ENCODE data around the gene RMC1. TPM values are rescaled to one million over a fixed set of nuclear protein-coding genes. Genes with fewer than 3 reads are reported as not detected.
"Not testable (repeated sequence)": the region's sequence is repeated elsewhere in the genome, so short reads cannot be mapped to it uniquely, and the experiment has no call there.

The RMC1 gene
- total RNA-seq, result 18.1 TPM
- long read RNA-seq, transcript RMC1-201 (20 exons, 2,162 nt), result major isoform, 12 of 28 reads
- long read RNA-seq, partial matches to known transcripts, result 4 of 28 reads
- long read RNA-seq, other reads (novel, unspliced or antisense), result 10 of 28 reads

DNA sequence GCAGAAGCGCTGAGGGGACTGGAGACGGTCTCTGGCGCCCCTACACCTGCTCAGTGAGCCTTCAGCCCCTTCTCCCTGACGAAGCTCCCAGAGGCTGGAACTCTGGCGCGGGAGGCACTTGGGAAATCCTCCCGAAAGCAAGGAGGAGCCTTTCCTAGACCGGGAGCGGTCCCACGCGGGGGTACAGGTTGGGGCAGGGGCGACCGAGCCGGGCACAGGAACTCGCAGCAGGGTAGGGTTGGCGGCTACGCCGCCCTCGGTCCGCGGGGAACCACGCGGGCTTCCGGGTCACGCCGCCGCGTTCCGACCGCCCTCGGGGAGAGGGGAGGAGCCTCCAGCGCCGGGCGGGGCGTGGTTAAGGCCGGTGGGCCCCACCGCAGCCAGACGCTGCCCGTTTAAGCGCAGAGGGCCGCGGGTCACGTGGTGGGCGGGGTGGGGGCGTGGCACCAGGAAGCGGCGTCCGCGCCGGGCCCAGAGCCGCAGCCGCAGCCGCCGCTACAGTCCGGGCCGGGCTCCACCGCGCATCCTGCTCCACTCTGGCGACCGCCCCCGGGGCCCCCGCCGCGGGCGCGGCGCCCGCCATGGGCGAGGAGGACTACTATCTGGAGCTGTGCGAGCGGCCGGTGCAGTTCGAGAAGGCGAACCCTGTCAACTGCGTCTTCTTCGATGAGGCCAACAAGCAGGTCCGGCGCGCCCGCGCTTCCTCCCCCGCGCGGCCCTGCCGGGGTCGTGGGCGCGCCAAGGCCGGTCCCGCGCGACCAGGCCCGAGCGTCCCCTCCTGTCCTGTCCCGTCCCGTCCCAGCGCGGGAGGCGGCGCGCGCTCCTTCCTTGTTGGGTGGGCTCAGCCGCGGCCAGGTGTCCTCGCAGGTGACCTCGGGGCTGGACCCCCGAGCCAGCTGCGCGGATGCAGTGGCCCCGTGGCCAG is at the start of gene RMC1:
RMC1 (plus strand) TSS at position 474 of the 925 bp plus-strand sequence; CDS start at position 582, 108 bp downstream.
- intact Hi-C loops (cut with DNase I), result loop anchor here (1.0 to 2.0 kb wide), 2 partner anchors 50 to 83 kb away; partner anchors contain the start of genes NPC1 and RIOK3
- DNase-seq (ENCODE audit: low spot score), result peak; percentile 99

DNA sequence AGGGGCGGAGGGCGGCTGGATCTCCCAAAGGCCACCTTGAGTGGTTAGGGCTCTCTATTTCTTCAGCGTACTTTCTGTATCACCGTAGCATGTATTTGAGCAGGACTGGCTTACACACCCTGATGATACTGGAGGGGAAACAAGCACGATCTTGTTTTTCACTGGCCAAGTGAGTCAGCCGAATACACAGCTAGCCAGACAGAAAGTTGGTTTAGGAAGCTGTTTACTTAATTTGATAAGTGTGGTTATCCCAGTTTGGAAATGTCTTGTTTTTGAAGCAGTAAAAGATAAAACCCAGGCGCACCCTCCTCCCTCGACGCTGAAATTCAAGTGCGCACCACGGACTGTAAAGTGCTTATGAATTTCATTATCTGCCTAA is 49.6 kb upstream of the RMC1 start:
- DNase-seq (ENCODE audit: low spot score), result no peak
- intact Hi-C loops (cut with DNase I), result loop anchor here (2.0 kb wide), 1 partner anchor 49 kb away; the partner anchor contains the start of gene RMC1

DNA sequence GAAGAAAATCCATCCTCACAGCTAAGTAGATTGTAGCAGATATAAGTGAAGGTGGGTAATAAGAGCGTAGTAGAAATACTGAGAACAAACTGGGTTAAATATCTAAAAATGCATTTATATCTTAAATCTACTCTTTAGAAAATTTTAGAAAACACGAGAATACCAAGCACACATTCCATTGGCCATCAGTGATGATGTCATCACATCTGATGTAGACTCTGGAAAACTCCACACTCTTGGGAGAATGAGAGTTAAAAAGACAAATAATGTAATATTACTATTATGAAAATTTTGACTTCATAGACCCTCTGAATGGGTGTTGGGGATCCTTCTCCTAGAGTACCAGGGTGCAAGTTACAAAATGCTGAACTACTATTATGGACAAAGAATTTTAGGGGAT is 46.5 kb upstream of the RMC1 start:
- no peak for DNase-seq (ENCODE audit: low spot score)
- intact Hi-C loops (cut with DNase I), result no loop called here

DNA sequence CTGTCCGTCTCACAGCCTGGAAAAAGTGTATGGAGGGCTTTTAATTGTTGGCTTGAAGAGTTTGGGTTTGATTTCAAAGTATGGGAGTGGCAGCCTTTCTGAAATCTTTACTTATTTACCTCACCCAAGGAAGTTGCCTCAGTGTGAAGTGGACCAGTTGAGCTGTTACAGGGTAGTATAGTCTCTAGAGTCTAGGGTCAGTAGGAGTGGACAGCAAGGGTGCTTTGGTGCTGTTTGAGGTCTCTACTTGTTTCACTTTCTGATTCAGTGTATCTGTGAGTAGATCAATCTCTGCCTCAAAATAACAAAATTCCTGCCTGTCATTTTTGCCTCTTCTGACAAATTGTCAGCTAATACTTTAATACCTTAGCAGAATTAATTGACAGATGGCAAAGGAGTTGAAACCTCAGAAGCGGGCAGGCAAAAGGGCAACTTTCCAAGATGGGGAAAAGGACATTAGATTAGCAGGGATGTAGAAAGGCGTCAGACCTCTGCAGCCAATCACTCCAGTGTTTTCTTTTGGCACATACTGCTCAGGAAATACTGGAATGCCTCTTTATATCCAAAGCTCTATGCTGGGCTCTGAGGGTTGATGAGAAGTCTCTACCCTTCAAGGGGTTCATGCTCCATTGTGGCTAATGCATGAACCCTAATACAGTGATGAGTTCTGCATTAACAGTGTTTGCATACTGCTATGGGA is 44.3 kb upstream of the RMC1 start:
- intact Hi-C loops (cut with DNase I), result no loop called here
- DNase-seq (ENCODE audit: low spot score), result no peak

DNA sequence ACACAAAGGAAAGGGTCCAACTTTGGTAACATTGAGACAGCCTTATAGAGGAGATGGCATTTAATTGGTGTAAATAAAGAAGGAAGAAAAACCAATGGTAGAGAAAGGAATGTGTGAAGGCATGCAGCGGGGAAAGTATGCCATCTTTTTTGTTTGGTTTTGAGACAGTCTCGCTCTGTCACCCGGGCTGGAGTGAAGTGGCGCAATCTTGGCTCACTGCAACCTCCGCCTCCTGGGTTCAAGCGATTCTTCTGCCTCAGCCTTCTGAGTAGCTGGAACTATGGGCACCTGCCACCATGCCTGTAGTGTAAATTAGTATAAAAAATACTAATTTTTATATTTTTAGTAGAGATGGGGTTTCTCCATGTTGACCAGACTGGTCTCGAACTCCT is 43.8 kb upstream of the RMC1 start:
- intact Hi-C loops (cut with DNase I), result no loop called here

DNA sequence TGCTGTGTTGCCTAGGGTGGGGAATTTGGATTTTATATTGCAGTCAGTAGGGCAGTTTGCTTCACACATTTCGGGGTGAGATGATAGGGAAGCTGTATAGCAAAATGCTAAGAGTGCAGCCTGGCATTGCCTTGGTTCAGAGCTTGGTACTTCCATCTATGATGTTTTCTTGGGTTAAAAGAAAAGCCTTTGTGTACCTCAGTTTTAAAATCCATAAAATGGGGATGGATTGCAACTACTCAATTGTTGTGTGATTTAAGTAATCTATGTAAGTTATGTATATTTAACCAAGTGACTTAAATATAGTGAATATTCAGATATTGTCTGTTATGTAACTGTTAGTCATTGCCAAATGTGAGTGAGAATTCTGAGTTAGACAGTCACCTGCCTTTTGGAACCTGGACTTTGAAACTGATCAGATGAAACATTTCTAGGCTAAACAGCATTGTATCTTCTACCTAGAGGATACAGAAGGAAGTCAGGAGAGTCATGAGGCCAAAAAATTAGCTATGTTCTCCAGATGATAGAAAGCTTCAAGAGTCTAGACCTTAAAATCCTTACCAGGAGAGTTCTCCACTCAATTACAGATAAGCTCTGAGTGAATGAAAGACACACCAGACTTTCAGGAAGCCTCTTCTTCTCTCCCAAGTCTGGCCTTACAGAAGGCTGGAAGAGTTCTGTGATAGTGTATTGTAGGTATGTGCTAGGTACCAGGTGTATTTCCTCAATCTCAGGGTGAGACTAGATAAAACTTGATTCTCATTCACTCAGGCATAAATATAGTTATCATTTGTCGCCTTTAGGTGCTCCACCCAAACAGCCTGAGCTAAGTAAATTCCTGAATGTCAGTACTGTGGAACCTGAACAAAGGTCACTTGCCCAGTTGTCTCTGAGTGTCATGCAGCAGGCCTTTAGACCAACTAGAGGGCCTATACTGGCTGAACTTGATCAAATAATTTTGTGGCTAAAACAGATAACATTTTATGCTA is 42.7 kb upstream of the RMC1 start:
- DNase-seq (ENCODE audit: low spot score), result no peak
- intact Hi-C loops (cut with DNase I), result no loop called here

More for the DNA sequence above, 43.8 kb upstream of the RMC1 start:
- DNase-seq (ENCODE audit: low spot score), result no peak

DNA sequence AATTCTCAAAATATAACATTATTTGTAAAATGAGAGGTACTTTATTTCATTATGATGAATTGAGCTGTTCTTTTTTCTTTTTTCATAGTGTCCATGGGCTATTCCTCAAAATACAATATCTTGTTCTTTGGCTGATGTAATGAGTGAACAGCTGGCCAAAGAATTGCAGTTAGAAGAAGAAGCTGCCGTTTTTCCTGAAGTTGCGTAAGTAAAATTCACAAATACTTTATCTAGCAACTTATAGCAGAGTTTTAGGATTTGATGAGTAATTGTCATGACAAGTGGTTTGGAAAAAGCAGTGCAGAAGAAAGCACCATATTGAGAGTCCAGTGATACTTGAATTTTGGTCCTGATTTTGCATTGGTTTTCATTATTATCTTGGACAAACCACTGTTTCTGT is 40.4 kb upstream of the RMC1 start:
- intact Hi-C loops (cut with DNase I), result no loop called here
- no peak for DNase-seq (ENCODE audit: low spot score)

DNA sequence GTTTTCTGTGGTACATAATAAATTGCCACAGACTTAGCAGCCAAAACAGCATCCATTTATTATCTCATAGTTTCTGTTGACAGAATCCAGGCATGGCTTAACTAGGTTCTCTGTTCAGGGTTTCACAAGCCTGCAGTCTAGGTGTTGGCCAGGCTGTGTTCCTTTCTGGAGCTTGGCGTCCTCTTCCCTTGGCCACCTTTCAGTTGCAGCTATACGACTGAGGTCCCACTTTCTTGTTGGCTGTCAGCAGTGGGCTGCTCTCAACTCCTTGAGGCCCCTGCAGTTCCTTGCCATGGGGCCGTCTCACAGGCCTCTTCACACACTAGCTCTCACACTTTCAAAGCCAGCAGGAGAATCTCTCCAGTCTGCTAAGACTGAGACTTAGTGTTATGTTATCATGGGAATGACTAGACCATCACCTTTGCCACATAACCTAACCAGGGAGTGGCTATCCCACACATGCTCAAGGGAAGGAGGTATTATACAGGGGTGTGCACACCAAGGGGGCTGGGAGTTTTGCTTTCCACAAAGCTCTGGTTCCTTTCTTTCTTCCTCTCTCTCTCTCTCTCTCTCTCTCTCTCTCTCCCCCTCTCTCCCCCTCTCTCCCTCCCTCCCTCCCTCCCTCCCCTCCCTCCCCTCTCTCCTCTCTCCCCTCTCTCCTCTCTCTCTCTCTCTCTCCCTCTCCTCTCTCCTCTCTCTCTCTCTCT is 34.4 kb upstream of the RMC1 start:
- DNase-seq (ENCODE audit: low spot score), result no peak
- intact Hi-C loops (cut with DNase I), result no loop called here

DNA sequence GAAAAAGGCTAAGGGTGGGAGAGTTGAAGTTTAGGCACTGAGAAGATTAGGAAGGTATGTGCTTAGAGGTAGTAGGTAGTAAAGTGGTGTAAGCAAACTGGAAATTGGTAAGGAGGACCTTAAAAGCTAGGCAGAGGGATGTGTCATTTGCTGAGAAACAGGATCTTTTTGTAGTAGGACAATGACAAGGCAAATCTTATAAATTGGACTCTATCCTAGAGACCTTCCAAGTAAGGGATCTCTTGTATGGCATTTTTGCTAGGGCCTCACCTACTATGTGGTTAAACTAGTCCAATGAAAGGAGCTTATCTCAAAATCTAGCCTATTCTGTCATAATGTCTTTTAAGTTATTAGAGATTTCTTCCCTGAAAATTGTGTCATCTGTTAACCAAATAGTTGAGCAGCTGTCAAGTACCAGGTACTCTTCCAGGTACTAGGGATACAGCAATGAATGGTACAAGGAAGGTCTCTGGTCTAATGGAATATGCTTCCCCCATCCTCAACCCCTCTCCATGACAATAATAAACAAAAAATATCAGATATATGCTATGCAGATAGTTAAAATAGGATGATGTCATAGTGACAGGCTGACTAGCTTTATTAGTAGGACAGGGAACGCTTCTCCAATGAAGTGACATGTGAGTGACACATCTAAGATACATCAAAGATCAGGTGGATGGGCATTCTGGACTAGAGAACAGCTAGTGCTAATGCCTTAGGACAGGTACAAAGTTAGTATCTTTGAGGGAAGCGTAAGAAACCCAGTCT is 32.5 kb upstream of the RMC1 start:
- intact Hi-C loops (cut with DNase I), result no loop called here
- DNase-seq (ENCODE audit: low spot score), result no peak

DNA sequence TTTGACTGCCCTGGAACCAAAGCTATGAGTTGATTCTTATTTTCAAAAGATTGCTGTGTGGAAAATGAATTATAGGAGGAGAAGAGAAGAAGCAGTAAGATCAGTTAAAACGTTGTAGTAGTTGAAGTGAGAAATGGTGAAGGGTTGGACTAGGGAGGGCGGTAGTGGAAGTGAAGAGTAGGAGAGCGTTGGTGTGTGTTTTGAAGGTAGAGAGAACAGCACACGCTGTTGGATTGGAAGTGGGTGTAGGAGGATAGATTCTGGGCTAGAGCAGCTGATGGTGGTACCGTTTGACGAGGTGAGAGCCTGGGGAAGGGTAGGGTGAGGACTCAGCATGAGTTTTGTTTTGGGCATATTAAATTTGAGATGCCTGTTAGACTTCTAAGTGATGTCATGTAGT is 31.8 kb upstream of the RMC1 start:
- no peak for DNase-seq (ENCODE audit: low spot score)
- intact Hi-C loops (cut with DNase I), result no loop called here

DNA sequence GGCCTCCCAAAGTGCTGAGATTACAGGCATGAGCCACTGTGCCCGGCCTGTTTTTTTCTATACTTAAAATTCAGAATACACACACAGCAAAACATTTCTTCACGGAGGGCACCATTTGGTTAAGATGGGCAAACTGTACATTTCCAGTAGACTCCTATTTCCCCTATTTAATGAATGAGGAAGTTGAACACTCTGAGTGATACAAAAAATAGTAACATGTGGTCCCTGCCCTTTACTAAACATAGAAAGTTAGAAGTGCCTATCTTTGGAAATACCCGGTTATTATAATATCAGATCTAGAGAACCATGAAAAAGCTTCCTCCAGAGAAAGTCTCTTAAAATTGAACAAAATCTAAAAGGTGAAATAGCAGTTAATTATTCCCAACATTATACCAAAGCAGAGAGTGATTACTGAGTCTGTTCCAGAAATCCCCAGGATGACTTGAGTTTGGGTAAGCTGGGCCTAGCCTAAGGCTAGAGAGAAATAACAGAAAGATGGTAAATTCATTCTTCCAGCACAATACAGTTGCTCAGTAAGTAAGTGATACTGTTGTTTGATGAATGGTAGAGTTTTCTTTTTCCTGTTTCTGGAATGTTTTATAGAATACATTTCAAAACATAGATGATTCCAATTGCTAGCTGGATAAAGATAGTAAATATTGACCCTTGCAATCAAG is 23.3 kb upstream of the RMC1 start:
- intact Hi-C loops (cut with DNase I), result no loop called here
- no peak for DNase-seq (ENCODE audit: low spot score)

DNA sequence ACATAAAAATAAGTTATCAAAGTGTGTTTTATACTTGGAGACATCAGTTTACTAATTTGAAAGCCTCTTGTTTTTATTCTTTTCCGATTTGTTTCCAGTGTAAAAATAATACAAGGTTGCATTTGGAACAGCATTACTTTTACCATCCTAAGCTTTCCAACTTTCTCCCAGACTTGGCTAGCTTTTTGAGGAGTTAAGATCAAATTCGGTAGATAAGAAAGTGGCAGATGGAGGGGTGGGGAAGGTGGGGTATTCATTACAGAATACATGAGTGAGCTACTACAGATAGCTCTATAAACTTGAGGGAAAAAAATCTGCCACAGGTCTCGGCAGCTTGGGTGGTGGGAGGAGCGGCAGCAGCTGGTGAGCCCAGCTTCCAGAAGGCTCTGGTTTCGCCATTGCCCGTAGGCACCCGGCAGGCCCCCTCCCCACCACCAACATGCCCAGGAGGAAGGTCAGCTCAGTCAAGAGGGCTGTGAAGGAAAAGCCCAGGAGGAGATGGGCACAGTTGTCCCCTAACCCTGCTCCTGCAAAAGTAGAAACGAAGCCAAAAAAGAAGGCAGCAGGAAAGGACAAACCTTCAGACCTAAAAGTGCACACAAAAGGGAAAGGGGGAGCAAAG is 18.6 kb upstream of the RMC1 start:
- DNase-seq (ENCODE audit: low spot score), result no peak
- intact Hi-C loops (cut with DNase I), result no loop called here

DNA sequence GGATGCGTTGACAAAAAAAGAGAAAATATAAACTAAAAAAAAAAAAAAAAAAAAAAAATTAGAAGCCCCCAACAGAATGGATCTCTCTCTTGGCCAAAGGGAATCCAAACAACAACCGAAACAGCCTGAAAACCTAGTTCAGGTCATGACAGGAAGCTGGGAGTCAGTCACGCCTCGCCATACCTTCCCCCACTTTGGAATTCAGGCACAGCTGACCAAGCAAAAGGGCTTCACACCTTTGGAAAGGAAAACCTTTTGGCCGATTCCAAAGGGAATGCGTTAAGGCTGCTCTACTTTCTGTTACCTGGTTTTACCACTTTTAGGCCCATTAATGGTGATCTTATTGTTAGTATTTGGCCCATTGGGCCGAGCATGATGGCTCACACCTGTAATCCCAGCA is 17.9 kb upstream of the RMC1 start:
- DNase-seq (ENCODE audit: low spot score), result no peak

DNA sequence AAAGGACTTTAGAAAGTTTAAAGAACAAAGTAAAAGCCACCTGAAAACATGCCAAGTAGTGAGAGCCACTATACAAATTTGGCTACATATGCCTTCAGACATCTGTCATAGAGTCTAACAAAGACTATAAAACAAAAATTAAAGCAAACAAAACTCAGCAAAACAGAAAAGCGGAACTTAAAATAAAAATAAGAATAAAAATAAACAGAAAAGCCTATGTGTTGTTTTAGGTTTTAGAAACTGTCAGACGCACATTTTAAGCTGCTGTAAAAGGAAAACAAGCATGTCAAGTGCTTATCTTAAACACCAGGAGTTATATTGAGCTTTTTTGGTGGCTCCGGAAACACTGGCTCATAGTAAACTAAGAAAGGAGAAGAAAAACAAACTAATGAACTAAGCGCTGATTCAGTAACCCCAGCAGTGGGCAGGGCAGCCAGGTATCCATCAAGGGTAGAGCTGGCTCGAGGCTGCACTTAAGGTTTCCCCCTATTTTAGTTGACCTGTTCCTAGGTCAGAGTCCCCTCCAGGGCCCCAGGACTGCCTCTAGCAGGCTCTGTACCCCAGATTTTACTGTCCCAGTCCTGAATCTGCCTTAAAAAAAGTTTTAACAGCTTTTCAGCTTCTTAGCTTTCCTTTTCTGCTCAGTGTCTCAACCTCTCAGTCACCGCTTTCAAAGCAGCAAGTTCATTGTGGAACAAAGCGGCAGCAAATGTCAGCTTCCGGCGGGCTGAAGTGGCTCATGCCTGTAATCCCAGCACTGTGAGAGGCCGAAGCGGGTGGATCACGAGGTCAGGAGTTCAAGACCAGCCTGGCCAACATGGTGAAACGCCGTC is 15.4 kb upstream of the RMC1 start:
- DNase-seq (ENCODE audit: low spot score), result no peak
- intact Hi-C loops (cut with DNase I), result no loop called here

More for the DNA sequence above, 17.9 kb upstream of the RMC1 start:
- intact Hi-C loops (cut with DNase I), result no loop called here

DNA sequence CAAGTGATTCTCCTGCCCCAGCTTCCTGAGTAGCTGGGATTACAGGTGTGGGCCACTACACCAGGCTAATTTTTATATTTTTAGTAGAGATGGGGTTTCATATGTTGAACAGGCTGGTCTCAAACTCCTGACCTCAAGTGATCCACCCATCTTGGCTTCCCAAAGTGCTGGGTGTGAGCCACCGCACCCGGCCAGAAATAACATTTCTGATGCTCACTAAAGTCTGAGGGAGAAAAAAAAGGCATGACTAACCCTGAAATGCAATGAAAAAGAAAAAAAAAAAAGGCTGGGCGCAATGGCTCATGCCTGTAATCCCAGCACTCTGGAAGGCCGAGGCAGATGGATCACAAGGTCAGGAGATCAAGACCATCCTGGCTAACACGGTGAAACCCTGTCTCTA is 13.7 kb upstream of the RMC1 start:
- intact Hi-C loops (cut with DNase I); DNase-seq (ENCODE audit: low spot score): not testable (repeated sequence)

DNA sequence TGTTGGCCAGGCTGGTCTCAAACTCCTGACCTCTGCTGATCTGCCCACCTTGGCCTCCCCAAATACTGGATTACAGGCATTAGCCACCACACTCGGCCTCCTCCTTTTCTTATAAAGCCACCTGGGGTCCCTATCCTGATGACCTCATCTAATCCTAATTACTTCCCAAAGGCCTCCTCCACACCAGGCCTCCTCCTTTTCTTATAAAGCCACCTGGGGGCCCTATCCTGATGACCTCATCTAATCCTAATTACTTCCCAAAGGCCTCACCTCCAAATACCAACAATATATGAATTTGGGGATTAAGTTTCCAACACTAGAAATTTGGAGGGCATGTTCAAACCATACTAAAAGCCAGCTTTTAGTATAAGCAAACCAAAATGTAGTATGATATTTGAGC is 9.7 kb upstream of the RMC1 start:
- intact Hi-C loops (cut with DNase I), result no loop called here
- no peak for DNase-seq (ENCODE audit: low spot score)

Data from cardiac septum (tissue), 1 donor.